Tibial nerve (tissue), 4 donors: ENCODE measurements around the gene LKAAEAR1. TPM values are rescaled to one million over a fixed set of nuclear protein-coding genes. Genes with fewer than 3 reads are reported as not detected.

Experiments
- DNase-seq, 2 donors: peaks; one replicate each; pipeline ENCODE4 v3.0.0-alpha.2; 2019; ENCODE audit warnings: low spot score in 2 of 2
- H3K27ac ChIP-seq, 4 donors: fragments of 200-600 bp; sonication (generic) in 3 of 4; one replicate each; pipeline ENCODE4 v1.5.1; 2017 to 2019; ENCODE audit warnings: mild to moderate bottlenecking in 1 of 4
- H3K27me3 ChIP-seq, 2 donors: fragments of 200-600 bp; sonication (generic) in 1 of 2; one replicate each; pipeline versions ENCODE4 v1.5.1 to v1.6.0; 2017 to 2019
- H3K36me3 ChIP-seq, 3 donors: fragments of 200-600 bp; sonication (generic); one replicate each; pipeline ENCODE4 v1.5.1; 2018 to 2019
- H3K4me1 ChIP-seq, 4 donors: fragments of 200-600 bp; sonication (generic) in 3 of 4; one replicate each; pipeline ENCODE4 v1.5.1; 2017 to 2019
- H3K4me3 ChIP-seq, 4 donors: fragments of 200-600 bp; sonication (generic) in 3 of 4; one replicate each; pipeline ENCODE4 v1.5.1; 2017 to 2019; ENCODE audit warnings: mild to moderate bottlenecking in 1 of 4, moderate library complexity in 1 of 4
- H3K9me3 ChIP-seq, 4 donors: fragments of 200-600 bp; sonication (generic) in 3 of 4; one replicate each; pipeline ENCODE4 v1.5.1; 2017 to 2019
- CTCF ChIP-seq, 5 experiments: fragments of 200-600 bp in 3 of 5; fragments of 450-650 bp in 2 of 5; sonication (generic) in 3 of 5; IDR thresholded peaks; one replicate each; pipeline ENCODE4 v1.5.1; 2016 to 2019; ENCODE audit warnings: antibody characterized with exemption in 5 of 5, mild to moderate bottlenecking in 3 of 5, moderate library complexity in 2 of 5
- EP300 ChIP-seq, 2 donors: sonication (generic); formaldehyde crosslinking; IDR thresholded peaks; one replicate each; pipeline ENCODE4 v1.6.1; 2017; ENCODE audit warnings: antibody characterized with exemption in 2 of 2, mild to moderate bottlenecking in 1 of 2
- POLR2A ChIP-seq, 2 donors: fragments of 450-650 bp; IDR thresholded peaks; one replicate each; pipeline ENCODE4 v1.6.1; 2017; ENCODE audit warnings: antibody characterized with exemption in 2 of 2, mild to moderate bottlenecking in 2 of 2, moderate library complexity in 2 of 2
- WGBS, 2 donors: methylation state at CpG; one replicate each; pipeline ENCODE4 v1.1.5; 2018; 5-methylcytosine and 5-hydroxymethylcytosine counted together
- total RNA-seq, 4 donors: library from RNA; depleted of rRNA; stranded (reverse); fragments of >200 nt; gene quantifications; one replicate each; pipeline ENCODE4 v1.1.0, GENCODE V29; 2016

Gene LKAAEAR1
- total RNA-seq, 4 donors from 2014 or later, result 0.59 to 1.3 (median 0.84) TPM; not detected in 1

GRCh38 chr20:64078934-64079272 lies 5.3 kb downstream of the LKAAEAR1 start:
- no peak for DNase-seq
- Histone ChIP-seq H3K9me3 (no peaks in the 10 kb centered on the region), H3K4me1 (peaks cover 0 to 56% (median 19%) of the 10 kb centered on the region in 4 donors), H3K27ac (peak overlapping the region in 3 of 4 donors; percentile 68 to 84 (median 75)), H3K36me3 (peaks cover 0 to 18% (median 0%) of the 10 kb centered on the region in 3 donors), H3K27me3 (peaks cover 0 to 5% of the 10 kb centered on the region in 2 donors), H3K4me3 (peak overlapping the region; percentile 47 to 81 (median 52))
- 15 to 16% methylated on average over 4 of the region's 4 CpGs for WGBS, 2 donors
- TF ChIP-seq CTCF (IDR thresholded peaks at IDR 0.05) (no peak), EP300 (IDR thresholded peaks at IDR 0.05) (no peak), POLR2A (IDR thresholded peaks at IDR 0.05) (no peak)

GRCh38 chr20:64077876-64078551 lies 6.2 kb downstream of the LKAAEAR1 start:
- Histone ChIP-seq H3K4me3 (peak overlapping the region in 3 of 4 donors; percentile 47 to 81 (median 57)), H3K27ac (peak overlapping the region in 2 of 4 donors; percentile 75 to 84)

GRCh38 chr20:64077541-64077875 lies 6.7 kb downstream of the LKAAEAR1 start:
- peak overlapping the region in 2 of 4 donors; percentile 57 to 81 for H3K4me3 ChIP-seq
- H3K36me3 ChIP-seq, result peaks cover 0 to 30% (median 0%) of the 10 kb centered on the region in 3 donors
- 60 to 78% methylated on average over 6 to 7 of the region's 7 CpGs for WGBS, 2 donors
- TF ChIP-seq POLR2A (IDR thresholded peaks at IDR 0.05), result no peak
- TF ChIP-seq CTCF (IDR thresholded peaks at IDR 0.05), result no peak
- TF ChIP-seq EP300 (IDR thresholded peaks at IDR 0.05), result no peak
- DNase-seq, result no peak
- H3K4me1 ChIP-seq, result peaks cover 0 to 42% (median 11%) of the 10 kb centered on the region in 4 donors
- peak overlapping the region in 1 of 4 donors; percentile 62 for H3K27ac ChIP-seq
- H3K9me3 ChIP-seq, result no peaks in the 10 kb centered on the region
- no peaks in the 10 kb centered on the region for H3K27me3 ChIP-seq

More at GRCh38 chr20:64077876-64078551, 6.2 kb downstream of the LKAAEAR1 start:
- H3K36me3 ChIP-seq, result peaks cover 0 to 26% (median 0%) of the 10 kb centered on the region in 3 donors
- DNase-seq, result no peak
- peaks cover 0 to 2% of the 10 kb centered on the region in 2 donors for H3K27me3 ChIP-seq
- H3K9me3 ChIP-seq, result no peaks in the 10 kb centered on the region
- peaks cover 0 to 47% (median 13%) of the 10 kb centered on the region in 4 donors for H3K4me1 ChIP-seq
- TF ChIP-seq EP300 (IDR thresholded peaks at IDR 0.05) (no peak), CTCF (IDR thresholded peaks at IDR 0.05) (no peak), POLR2A (IDR thresholded peaks at IDR 0.05) (no peak)
- 56 to 57% methylated on average over 12 to 15 of the region's 15 CpGs for WGBS, 2 donors

DNA sequence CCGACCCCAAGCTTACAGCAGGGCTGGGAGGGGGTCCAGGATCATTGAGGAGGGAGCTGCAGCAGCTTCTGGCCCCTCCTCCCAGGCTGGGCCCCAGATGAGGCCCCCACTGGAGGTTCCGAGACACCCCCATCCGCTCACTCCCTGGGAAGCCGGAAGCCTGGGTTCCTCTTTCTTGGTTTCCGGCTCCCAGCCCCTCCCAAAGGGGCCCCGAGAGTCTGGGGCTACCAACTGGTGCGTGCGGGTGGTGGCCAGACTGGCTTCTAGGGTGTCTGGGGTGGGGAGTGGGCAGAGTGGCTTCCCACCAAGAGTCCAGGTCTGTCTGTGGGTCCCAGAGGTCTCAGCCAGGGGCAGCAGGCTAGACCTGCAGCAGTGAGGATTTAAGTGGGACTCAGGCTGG lies 7.1 kb downstream of the LKAAEAR1 start:
- no peaks in the 10 kb centered on the region for H3K9me3 ChIP-seq
- H3K4me3 ChIP-seq, result peak overlapping the region in 2 of 4 donors; percentile 57 to 81
- 87% methylated on average over 7 to 8 of the region's 8 CpGs for WGBS, 2 donors
- peaks cover 0 to 38% (median 11%) of the 10 kb centered on the region in 4 donors for H3K4me1 ChIP-seq
- DNase-seq, result no peak
- no peak for TF ChIP-seq EP300 (IDR thresholded peaks at IDR 0.05)
- no peak for TF ChIP-seq CTCF (IDR thresholded peaks at IDR 0.05)
- no peak for TF ChIP-seq POLR2A (IDR thresholded peaks at IDR 0.05)
- H3K27ac ChIP-seq, result peak overlapping the region in 1 of 4 donors; percentile 62
- H3K36me3 ChIP-seq, result peaks cover 0 to 34% (median 0%) of the 10 kb centered on the region in 3 donors
- no peaks in the 10 kb centered on the region for H3K27me3 ChIP-seq
